NT2/D1 (cell line): Measurements from ENCODE around the gene CRB1.

Source experiments
- DNase-seq: peaks from one replicate; pipeline ENCODE4 v3.0.0-alpha.2; 2011; ENCODE audit warnings: low read depth, low spot score
- H3K27me3 ChIP-seq: 2 replicates; pipeline ENCODE4 v1.6.0; 2011; ENCODE audit warnings: mild to moderate bottlenecking; ENCODE audit not compliant: insufficient read length, insufficient read depth
- H3K36me3 ChIP-seq: 2 replicates; pipeline ENCODE4 v1.6.1; 2011; ENCODE audit warnings: mild to moderate bottlenecking, low read length, mixed read lengths; ENCODE audit not compliant: insufficient read depth, insufficient read length
- H3K4me1 ChIP-seq: 2 replicates; pipeline ENCODE4 v1.5.1; 2011; ENCODE audit not compliant: insufficient read depth, insufficient read length
- H3K4me3 ChIP-seq: 2 replicates; pipeline ENCODE4 v1.5.1; 2011; ENCODE audit warnings: low read depth; ENCODE audit not compliant: insufficient read length
- H3K9ac ChIP-seq: 2 replicates; pipeline ENCODE4 v1.6.0; 2011; ENCODE audit warnings: low read depth; ENCODE audit not compliant: insufficient read length
- H3K9me3 ChIP-seq: 2 replicates; pipeline ENCODE4 v1.5.1; 2011; ENCODE audit warnings: mild to moderate bottlenecking, low read length; ENCODE audit not compliant: insufficient read depth
- SUZ12 ChIP-seq: IDR thresholded peaks from 2 replicates; pipeline ENCODE4 v1.6.1; 2011; ENCODE audit not compliant: insufficient read length, insufficient read depth; ENCODE audit errors: extremely low read depth
- YY1 ChIP-seq: IDR thresholded peaks from 2 replicates; pipeline ENCODE4 v1.6.1; 2011; ENCODE audit not compliant: insufficient read length, insufficient read depth
- ZNF274 ChIP-seq: IDR thresholded peaks from 2 replicates; pipeline ENCODE4 v1.6.1; 2011; ENCODE audit warnings: mild to moderate bottlenecking, low read depth, low read length

The CRB1 gene

GRCh38 chr1:197358959-197359358, 90.9 kb downstream of the CRB1 start:
- no peak for DNase-seq
- Histone ChIP-seq H3K9ac (no peak overlapping the region), H3K4me3 (no peak overlapping the region), H3K27me3 (no peaks in the 10 kb centered on the region), H3K36me3 (no peaks in the 10 kb centered on the region), H3K4me1 (no peaks in the 10 kb centered on the region), H3K9me3 (peaks cover 9% of the 10 kb centered on the region; the same call in 1 of the 2 replicates)
- no peak for TF ChIP-seq YY1
- TF ChIP-seq ZNF274, result no peak
- TF ChIP-seq SUZ12, result no peak

GRCh38 chr1:197360068-197360467, 92.0 kb downstream of the CRB1 start:
- H3K27me3 ChIP-seq, result no peaks in the 10 kb centered on the region
- TF ChIP-seq SUZ12, result no peak
- TF ChIP-seq ZNF274, result no peak
- no peak for TF ChIP-seq YY1
- H3K9ac ChIP-seq, result no peak overlapping the region
- H3K9me3 ChIP-seq, result peaks cover 8% of the 10 kb centered on the region; the same call in 1 of the 2 replicates
- H3K4me3 ChIP-seq, result no peak overlapping the region
- no peaks in the 10 kb centered on the region for H3K36me3 ChIP-seq
- H3K4me1 ChIP-seq, result no peaks in the 10 kb centered on the region
- DNase-seq, result no peak

GRCh38 chr1:197362871-197363270, 94.8 kb downstream of the CRB1 start:
- no peak for DNase-seq
- Histone ChIP-seq H3K9ac (no peak overlapping the region), H3K9me3 (no peaks in the 10 kb centered on the region), H3K36me3 (no peaks in the 10 kb centered on the region), H3K27me3 (no peaks in the 10 kb centered on the region), H3K4me1 (no peaks in the 10 kb centered on the region), H3K4me3 (no peak overlapping the region)
- TF ChIP-seq YY1, result no peak
- no peak for TF ChIP-seq ZNF274
- TF ChIP-seq SUZ12, result no peak

GRCh38 chr1:197363855-197364254, 95.8 kb downstream of the CRB1 start:
- DNase-seq, result no peak
- Histone ChIP-seq H3K27me3 (no peaks in the 10 kb centered on the region), H3K9me3 (no peaks in the 10 kb centered on the region), H3K9ac (no peak overlapping the region), H3K4me3 (no peak overlapping the region), H3K4me1 (no peaks in the 10 kb centered on the region), H3K36me3 (no peaks in the 10 kb centered on the region)
- no peak for TF ChIP-seq SUZ12
- TF ChIP-seq ZNF274, result no peak
- TF ChIP-seq YY1, result no peak

GRCh38 chr1:197366996-197367395, 98.9 kb downstream of the CRB1 start:
- Histone ChIP-seq H3K9me3 (no peaks in the 10 kb centered on the region), H3K4me3 (no peak overlapping the region), H3K27me3 (no peaks in the 10 kb centered on the region), H3K36me3 (no peaks in the 10 kb centered on the region), H3K9ac (no peak overlapping the region), H3K4me1 (no peaks in the 10 kb centered on the region)
- TF ChIP-seq YY1 (no peak), ZNF274 (no peak), SUZ12 (no peak)
- no peak for DNase-seq

- TF ChIP-seq YY1 (no peak), SUZ12 (no peak), ZNF274 (no peak)
- H3K9me3 ChIP-seq, result no peaks in the 10 kb centered on the region
- H3K4me1 ChIP-seq, result no peaks in the 10 kb centered on the region
- no peaks in the 10 kb centered on the region for H3K36me3 ChIP-seq
- no peak for DNase-seq
- no peak overlapping the region for H3K4me3 ChIP-seq
- no peaks in the 10 kb centered on the region for H3K27me3 ChIP-seq
- H3K9ac ChIP-seq, result no peak overlapping the region
These were observed 99.6 kb downstream of the CRB1 start for GRCh38 chr1:197367627-197368026.

DNA sequence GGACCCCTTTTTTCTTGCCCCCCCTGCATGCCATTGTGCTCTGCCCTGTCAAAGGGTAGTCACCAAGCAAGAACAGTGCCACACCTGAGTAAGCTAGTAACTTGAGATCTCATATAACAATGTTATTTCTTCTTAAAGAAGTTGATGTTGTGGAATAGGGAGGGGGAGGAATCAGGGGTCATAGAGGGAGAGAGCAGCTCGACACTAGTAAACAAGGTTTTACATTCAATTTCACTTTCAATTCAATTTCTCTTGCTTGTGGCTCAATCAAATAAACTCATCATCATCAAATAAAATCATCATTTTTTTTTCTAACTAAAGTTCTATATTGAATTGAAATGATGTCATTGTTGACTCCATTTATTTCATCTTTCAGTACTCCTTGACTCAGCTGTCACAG, 106.4 kb downstream of the CRB1 start:
- no peaks in the 10 kb centered on the region for H3K9me3 ChIP-seq
- H3K36me3 ChIP-seq, result no peaks in the 10 kb centered on the region
- DNase-seq, result no peak
- H3K4me3 ChIP-seq, result no peak overlapping the region
- H3K27me3 ChIP-seq, result no peaks in the 10 kb centered on the region
- H3K4me1 ChIP-seq, result no peaks in the 10 kb centered on the region
- TF ChIP-seq ZNF274 (no peak), YY1 (no peak), SUZ12 (no peak)
- no peak overlapping the region for H3K9ac ChIP-seq

DNA sequence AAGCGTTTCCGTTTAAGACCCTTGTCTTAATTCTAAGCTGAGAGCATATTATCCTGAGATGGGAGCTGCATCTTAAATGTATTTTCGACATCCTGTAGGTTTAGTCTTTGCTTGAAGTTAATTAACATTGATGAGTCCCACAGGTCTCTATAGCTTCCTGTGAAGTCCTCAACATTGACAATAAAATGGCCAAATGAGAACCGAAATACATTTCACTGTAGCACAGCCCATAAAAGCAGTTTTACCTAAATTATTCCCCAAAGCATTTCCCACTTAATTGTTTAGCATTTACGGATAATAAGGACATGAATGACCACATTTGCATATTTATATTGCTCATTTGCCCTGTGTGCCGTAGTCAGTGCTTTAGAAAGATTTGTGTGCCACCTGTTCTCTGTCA, 116.4 kb downstream of the CRB1 start:
- H3K4me1 ChIP-seq, result no peaks in the 10 kb centered on the region
- H3K27me3 ChIP-seq, result no peaks in the 10 kb centered on the region
- H3K4me3 ChIP-seq, result no peak overlapping the region
- no peak for DNase-seq
- no peaks in the 10 kb centered on the region for H3K9me3 ChIP-seq
- no peak overlapping the region for H3K9ac ChIP-seq
- H3K36me3 ChIP-seq, result no peaks in the 10 kb centered on the region
- TF ChIP-seq ZNF274 (no peak), YY1 (no peak), SUZ12 (no peak)
